ENCODE measurements around the gene PSKH1.

PSKH1 gene

GRCh38 chr16:67975321-67976105 lies 82.5 kb downstream of the PSKH1 start:
- no peak for TF ChIP-seq CREB1 (IDR thresholded peaks at IDR 0.05; ENCODE audit: low read depth)
- TF ChIP-seq EGR1 (IDR thresholded peaks at IDR 0.05), result no peak
- TF ChIP-seq NFIC (IDR thresholded peaks at IDR 0.05), result no peak
- no peak for TF ChIP-seq TEAD4 (IDR thresholded peaks at IDR 0.05)
- no peak for TF ChIP-seq FOXM1 (IDR thresholded peaks at IDR 0.05; ENCODE audit: borderline replicate concordance, low read depth)
- no peak for TF ChIP-seq TCF12 (IDR thresholded peaks at IDR 0.05; ENCODE audit: low read depth)
- TF ChIP-seq TAF1 (IDR thresholded peaks at IDR 0.05; ENCODE audit: low read depth), result no peak
- TF ChIP-seq ZBTB7A (IDR thresholded peaks at IDR 0.05; ENCODE audit: low read depth), result no peak
- TF ChIP-seq REST (IDR thresholded peaks at IDR 0.05; ENCODE audit: low read depth), result no peak
- no peak for TF ChIP-seq YY1 (IDR thresholded peaks at IDR 0.05; ENCODE audit: low read depth)
- TF ChIP-seq RAD21 (IDR thresholded peaks at IDR 0.05; ENCODE audit: low read depth), result no peak
- no peak for TF ChIP-seq MAX (IDR thresholded peaks at IDR 0.05)
- TF ChIP-seq USF1 (IDR thresholded peaks at IDR 0.05), result no peak
- no peak for TF ChIP-seq CEBPB (IDR thresholded peaks at IDR 0.05)
- TF ChIP-seq EP300 (IDR thresholded peaks at IDR 0.05; ENCODE audit: borderline replicate concordance), result no peak

- no peak for TF ChIP-seq TEAD4 (IDR thresholded peaks at IDR 0.05)
- TF ChIP-seq FOXM1 (IDR thresholded peaks at IDR 0.05; ENCODE audit: borderline replicate concordance, low read depth), result no peak
- no peak for TF ChIP-seq NFIC (IDR thresholded peaks at IDR 0.05)
- no peak for TF ChIP-seq REST (IDR thresholded peaks at IDR 0.05; ENCODE audit: low read depth)
These were observed 83.2 kb downstream of the PSKH1 start for GRCh38 chr16:67976205-67976604.

GRCh38 chr16:67977005-67977404 lies 84.0 kb downstream of the PSKH1 start:
- TF ChIP-seq REST (IDR thresholded peaks at IDR 0.05; ENCODE audit: low read depth) (no peak), EGR1 (IDR thresholded peaks at IDR 0.05) (no peak), TAF1 (IDR thresholded peaks at IDR 0.05; ENCODE audit: low read depth) (no peak), MAX (IDR thresholded peaks at IDR 0.05) (no peak), RAD21 (IDR thresholded peaks at IDR 0.05; ENCODE audit: low read depth) (no peak), NFIC (IDR thresholded peaks at IDR 0.05) (no peak), CEBPB (IDR thresholded peaks at IDR 0.05) (no peak), FOXM1 (IDR thresholded peaks at IDR 0.05; ENCODE audit: borderline replicate concordance, low read depth) (no peak), TCF12 (IDR thresholded peaks at IDR 0.05; ENCODE audit: low read depth) (no peak), CREB1 (IDR thresholded peaks at IDR 0.05; ENCODE audit: low read depth) (no peak), TEAD4 (IDR thresholded peaks at IDR 0.05) (no peak), ZBTB7A (IDR thresholded peaks at IDR 0.05; ENCODE audit: low read depth) (no peak), USF1 (IDR thresholded peaks at IDR 0.05) (no peak)

GRCh38 chr16:67977469-67978227 lies 84.6 kb downstream of the PSKH1 start:
- no peak for TF ChIP-seq USF1 (IDR thresholded peaks at IDR 0.05)
- TF ChIP-seq NFIC (IDR thresholded peaks at IDR 0.05), result no peak
- TF ChIP-seq ZBTB7A (IDR thresholded peaks at IDR 0.05; ENCODE audit: low read depth), result no peak
- no peak for TF ChIP-seq RAD21 (IDR thresholded peaks at IDR 0.05; ENCODE audit: low read depth)
- no peak for TF ChIP-seq CREB1 (IDR thresholded peaks at IDR 0.05; ENCODE audit: low read depth)
- TF ChIP-seq TAF1 (IDR thresholded peaks at IDR 0.05; ENCODE audit: low read depth), result no peak
- TF ChIP-seq MAX (IDR thresholded peaks at IDR 0.05), result no peak
- TF ChIP-seq YY1 (IDR thresholded peaks at IDR 0.05; ENCODE audit: low read depth), result no peak
- TF ChIP-seq EGR1 (IDR thresholded peaks at IDR 0.05), result no peak
- TF ChIP-seq EP300 (IDR thresholded peaks at IDR 0.05; ENCODE audit: borderline replicate concordance), result no peak

Data from Ishikawa (cell line).